Measurements from ENCODE around the gene TRIM24.

TRIM24 gene

GRCh38 chr7:138542183-138542582, 82.1 kb downstream of the TRIM24 start:
- no peak for DNase-seq

DNA sequence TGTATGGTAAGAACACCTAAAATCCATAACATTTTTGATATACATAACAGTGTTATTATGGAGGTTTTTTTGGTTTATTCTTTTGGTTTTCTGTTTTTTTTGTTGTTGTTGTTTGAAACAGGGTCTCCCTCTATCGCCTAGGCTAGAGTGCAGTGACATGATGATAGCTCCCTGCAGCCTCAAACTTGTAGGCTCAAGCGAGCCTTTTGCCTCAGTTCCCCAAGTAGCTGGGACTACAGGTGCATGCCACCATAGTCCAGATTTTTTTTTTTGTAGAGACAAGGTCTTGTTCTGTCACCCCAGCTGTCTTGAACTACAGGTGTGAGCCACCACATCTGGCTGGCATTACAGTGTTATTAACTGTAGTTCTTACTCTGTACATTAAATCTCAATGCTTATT, 83.7 kb downstream of the TRIM24 start:
- DNase-seq = no peak

DNA sequence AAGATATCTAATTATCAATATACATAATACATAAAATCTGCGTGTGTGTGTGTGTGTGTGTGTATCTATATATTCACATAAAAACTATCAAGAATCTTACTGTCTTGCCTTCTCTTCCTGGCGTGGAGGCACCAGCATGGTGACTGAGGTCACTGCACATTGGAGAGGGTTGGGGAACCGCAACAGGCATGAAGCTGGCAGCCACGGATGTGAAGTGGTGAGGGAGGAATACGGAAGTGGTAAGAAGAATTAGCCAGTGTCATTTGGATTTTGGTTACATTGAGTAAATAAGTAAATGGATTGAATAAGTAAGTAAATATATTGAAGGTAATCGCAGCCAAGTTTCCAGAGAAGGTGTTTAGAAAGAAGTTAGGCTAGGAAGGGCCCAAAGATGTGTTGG, 85.1 kb downstream of the TRIM24 start:
- DNase-seq = no peak

DNA sequence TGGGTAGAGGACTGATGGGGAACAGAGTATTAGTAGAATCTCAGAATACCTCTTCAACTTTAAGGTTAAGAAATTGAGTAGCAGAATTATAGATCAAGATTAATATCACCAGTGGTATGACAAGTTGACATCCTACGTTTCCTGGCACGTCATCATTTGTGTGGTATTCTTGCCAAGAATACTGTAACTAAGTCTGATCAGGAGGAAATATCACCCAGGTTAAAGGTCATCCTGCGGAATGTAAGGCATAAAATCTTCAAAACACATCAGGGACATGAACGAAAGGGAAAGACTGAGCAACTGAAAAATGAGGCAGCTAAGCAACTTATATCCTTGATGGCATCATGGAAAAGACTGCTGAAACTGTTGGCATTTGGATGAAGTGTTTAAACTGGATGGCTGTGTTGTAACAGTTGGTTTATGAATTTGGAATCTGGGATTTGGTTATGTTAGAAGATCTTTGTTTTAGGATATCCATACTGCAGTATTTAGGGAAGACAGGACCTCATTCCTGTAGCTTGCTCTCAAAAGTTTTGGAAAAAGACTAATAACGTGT, 86.1 kb downstream of the TRIM24 start:
- no peak for DNase-seq

DNA sequence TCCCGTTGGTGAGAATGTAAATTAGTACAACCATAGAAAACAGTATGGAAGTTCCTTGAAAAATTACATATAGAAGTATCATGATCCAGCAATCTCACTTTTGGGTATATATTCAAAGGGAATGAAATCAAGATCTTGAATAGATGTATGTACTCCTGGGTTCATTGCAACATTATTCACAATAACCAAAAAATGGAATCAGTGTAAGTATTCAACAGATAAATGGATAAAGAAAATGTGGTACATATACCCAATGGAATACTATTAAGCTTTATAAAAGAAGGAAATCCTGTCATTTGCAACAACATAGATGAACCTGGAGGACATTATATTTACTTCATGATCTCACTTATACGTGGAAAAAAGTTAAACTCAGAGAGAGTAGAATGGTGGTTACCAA, 86.8 kb downstream of the TRIM24 start:
- DNase-seq = no peak

GRCh38 chr7:138549082-138549481, 89.0 kb downstream of the TRIM24 start:
- DNase-seq = no peak

GRCh38 chr7:138550337-138550736, 90.3 kb downstream of the TRIM24 start:
- no peak for DNase-seq

DNA sequence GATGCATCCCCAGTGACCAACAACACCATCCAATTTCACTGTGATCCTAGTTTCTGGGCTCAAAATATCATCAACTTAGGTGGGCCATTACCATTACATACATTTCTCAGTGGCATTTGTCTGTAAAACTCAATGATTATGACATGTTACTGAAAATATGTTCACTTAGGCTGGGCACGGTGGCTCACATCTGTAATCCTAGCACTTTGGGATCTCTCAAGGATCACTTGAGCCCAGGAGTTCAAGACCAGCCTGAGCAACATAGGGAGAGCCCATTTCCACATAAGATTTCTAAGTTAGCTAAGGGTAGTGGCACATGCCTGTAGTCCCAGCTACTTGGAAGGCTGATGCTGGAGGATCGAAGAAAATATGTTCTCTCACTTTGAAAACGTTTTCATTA, 91.0 kb downstream of the TRIM24 start:
- DNase-seq = no peak

GRCh38 chr7:138553805-138554204, 93.7 kb downstream of the TRIM24 start:
- no peak for DNase-seq

GRCh38 chr7:138554674-138555073, 94.6 kb downstream of the TRIM24 start:
- DNase-seq = no peak

- DNase-seq = no peak
These were observed 95.6 kb downstream of the TRIM24 start for GRCh38 chr7:138555684-138556083.

DNA sequence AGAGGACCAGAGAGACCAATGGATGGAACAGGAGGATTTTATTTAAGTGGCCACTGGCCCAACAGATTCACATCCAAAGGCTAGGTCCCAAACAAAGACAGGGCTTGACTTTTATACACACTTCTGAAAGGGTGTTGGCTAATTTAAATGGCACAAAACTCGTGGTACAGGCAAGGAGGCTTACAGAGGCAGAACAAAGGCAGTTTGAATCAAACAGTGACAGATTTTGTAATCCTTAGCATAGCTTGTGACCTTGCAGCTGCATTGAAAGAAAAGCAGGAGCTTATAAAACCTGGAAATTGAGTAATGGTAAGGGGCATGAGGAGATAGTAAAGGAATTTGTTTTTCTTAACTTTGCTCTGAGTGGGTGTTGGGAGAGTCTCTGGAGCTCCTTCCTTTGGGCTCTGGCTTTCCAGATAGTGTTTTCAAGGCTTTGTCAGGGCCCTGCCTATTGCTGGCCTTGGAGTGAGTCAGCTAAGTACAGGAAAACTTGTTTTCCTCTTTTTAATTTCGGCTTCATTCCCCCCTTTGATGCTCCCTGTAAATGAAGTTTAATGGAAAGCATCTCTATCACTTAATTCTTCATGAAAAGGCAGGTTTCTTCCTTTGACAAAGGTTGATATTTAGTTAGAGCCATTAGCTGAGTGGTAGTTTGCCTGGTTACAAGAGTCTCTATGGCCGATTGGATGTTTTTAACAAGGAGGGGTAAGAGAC, 96.9 kb downstream of the TRIM24 start:
- DNase-seq = no peak

DNA sequence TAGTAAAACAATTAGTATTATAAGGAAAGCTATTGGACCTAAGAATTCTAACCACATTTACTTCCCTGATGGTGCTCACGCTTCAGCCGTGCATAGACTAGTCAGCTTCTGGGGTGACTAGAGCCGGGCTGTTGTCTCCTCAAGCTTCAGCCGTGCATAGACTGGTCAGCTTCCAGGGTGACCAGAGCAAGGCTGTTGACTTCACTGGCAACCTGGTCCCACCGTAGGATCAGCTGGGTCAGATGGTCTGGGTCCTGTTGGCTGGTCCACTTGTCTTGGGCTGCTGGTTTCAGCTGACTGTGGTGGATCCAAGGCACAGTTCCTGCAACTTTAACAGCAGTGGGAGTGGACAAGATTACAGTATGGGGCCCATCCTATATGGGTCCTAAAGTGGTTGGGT, 99.4 kb downstream of the TRIM24 start:
- no peak for DNase-seq

- DNase-seq = no peak
These were observed 103.7 kb downstream of the TRIM24 start for GRCh38 chr7:138563808-138564207.

- no peak for DNase-seq
These were observed 104.3 kb downstream of the TRIM24 start for GRCh38 chr7:138564365-138564764.

DNA sequence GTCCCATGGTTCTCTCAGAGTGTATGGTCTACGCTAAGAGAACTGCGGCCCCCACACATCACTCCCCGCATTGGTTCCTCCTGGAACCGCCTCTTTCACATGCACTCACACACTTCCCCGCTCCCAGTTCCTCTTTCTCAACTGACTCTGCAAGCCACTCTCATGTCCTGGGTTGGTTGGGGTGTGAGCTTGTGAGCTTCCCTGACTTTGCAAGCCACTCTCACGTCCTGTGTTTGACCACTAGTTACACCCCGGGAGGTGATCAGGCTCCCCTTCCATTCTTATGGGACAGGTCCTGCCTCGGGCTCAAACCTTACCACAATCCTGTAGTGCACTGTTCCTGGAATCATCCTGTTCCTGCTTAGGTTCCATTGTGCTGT, 105.0 kb downstream of the TRIM24 start:
- DNase-seq = no peak

- no peak for DNase-seq
These were observed 105.5 kb downstream of the TRIM24 start for GRCh38 chr7:138565451-138566114.

DNA sequence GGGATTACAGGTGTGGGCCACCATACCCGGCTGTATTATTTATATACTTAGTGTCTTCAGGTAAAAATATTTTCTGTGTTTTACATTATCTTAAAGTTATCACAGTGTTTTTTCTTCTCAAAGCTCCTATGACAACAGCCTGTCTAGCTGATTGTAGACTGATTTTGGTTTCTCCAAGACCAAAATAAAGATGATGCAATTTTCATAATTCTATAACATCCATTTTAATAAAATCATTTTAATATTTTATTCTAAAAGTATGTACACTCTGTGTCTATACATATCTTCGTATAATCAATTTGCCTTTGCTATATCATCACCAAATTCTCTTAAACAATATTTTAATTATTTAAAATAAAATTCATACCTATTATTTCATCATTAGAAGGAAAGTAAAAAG, 108.6 kb downstream of the TRIM24 start:
- DNase-seq = no peak

DNA sequence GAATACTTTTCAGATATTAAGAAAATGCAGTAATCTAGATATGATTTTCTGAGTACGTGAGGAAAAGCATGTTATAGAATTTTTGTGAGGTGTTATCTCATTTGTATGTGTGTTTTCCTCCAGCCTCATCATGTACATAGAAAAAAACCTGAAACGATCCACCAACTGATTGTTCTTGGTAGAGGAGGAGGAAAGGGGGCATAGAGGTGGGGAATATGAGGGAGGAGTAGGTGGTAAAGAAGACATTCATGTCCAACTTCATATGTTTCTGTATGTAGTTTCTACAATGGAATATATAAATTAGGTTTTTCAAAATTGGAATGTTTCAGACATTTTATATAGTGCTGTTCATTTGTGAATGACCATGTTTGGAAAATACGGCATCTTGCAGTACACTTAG, 109.4 kb downstream of the TRIM24 start:
- no peak for DNase-seq

GRCh38 chr7:138570715-138571114, 110.7 kb downstream of the TRIM24 start:
- no peak for DNase-seq

DNA sequence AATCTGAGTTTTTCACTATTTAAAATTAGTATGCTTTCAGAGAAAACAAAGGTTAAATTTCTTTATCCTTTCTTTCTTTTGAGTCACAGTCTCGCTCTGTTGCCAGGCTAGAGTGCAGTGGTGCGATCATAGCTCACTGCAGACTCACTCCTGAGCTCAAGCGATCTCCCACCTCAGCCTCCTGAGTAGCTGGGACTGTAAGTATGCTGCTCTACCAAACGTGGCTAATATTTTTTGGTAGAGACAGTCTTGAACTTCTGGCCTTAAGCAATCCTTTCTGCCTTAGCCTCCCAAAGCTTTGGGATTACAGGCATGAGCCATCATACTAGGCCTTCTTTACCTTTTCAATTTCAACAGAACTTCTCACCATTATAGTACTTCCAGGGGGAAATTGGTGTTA, 113.7 kb downstream of the TRIM24 start:
- DNase-seq = no peak

DNA sequence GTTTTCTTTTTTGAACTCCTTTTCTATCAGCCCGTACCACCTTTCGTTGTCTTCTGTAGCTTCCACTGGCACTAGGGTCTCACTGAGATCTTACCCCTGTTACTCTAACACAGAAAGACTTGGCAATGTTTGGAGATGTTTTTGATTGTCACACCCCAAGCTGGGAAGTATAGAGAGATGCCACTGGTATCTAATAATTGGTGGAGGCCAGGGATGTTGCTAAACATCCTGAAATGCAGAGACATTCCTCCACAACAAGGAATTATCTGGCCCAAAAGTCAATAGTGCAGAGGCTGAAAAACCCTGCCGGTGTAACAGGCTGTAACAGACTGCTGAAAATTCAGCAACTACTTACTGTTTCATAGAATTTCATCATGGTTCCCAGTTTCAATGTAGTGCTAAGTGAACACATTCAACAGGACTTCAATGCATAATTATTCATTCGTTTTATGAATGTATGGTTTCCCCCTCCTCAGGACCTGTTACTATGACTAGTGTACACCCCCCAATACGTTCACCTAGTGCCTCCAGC, 115.9 kb downstream of the TRIM24 start:
- DNase-seq = no peak

GRCh38 chr7:138579136-138579535, 119.1 kb downstream of the TRIM24 start:
- DNase-seq = no peak

GRCh38 chr7:138579671-138580070, 119.6 kb downstream of the TRIM24 start:
- no peak for DNase-seq

All from central memory CD4-positive, alpha-beta T cell (primary cell).